CD4-positive, alpha-beta memory T cell (primary cell): ENCODE results near the gene DPH1. TPM values are rescaled to one million over a fixed set of nuclear protein-coding genes. Genes with fewer than 3 reads are reported as not detected.

Source experiments
- CTCF ChIA-PET: fragments of 350-600 bp; sonication (Branson Sonifier 250); formaldehyde crosslinking; loops from one replicate; lab custom pipeline; 2021; ENCODE audit warnings: inconsistent platforms; ENCODE audit not compliant: partially characterized antibody; lab: Charles Lee
- POLR2A ChIA-PET: fragments of 350-600 bp; sonication (Branson Sonifier 250); formaldehyde crosslinking; loops from one replicate; lab custom pipeline; 2021; ENCODE audit not compliant: partially characterized antibody; lab: Charles Lee
- DNase-seq, 5 donors: peaks; one replicate each; pipeline versions ENCODE4 v3.0.0 to v3.0.0-alpha.2; 2020 to 2022; ENCODE audit warnings: mixed read lengths in 1 of 5
- H3K27ac ChIP-seq: one replicate; pipeline ENCODE4 v1.7.0; 2013; ENCODE audit warnings: low read depth, low read length
- H3K27me3 ChIP-seq: 2 replicates; pipeline ENCODE4 v1.7.0; 2013; ENCODE audit warnings: mild to moderate bottlenecking, low read length, moderate library complexity; ENCODE audit not compliant: insufficient read depth
- H3K36me3 ChIP-seq: 2 replicates; pipeline ENCODE4 v1.7.0; 2013; ENCODE audit warnings: mild to moderate bottlenecking, low read length, moderate library complexity; ENCODE audit not compliant: insufficient read depth
- H3K4me1 ChIP-seq: 2 replicates; pipeline ENCODE4 v1.7.0; 2013; ENCODE audit warnings: mild to moderate bottlenecking, low read length, moderate library complexity; ENCODE audit not compliant: insufficient read depth
- H3K4me3 ChIP-seq, 2 donors: one replicate each; pipeline ENCODE4 v1.7.0; 2013; ENCODE audit warnings: low read length in 2 of 2, mild to moderate bottlenecking in 1 of 2
- H3K9me3 ChIP-seq, 2 donors: one replicate each; pipeline ENCODE4 v1.7.0; 2013; ENCODE audit warnings: low read length in 2 of 2, control low read depth in 1 of 2; ENCODE audit not compliant: control insufficient read depth in 1 of 2
- H3K27ac Mint-ChIP-seq, 7 donors: one replicate each; pipeline ENCODE4 v1.8.0; 2020 to 2021; ENCODE audit warnings: mixed read lengths in 7 of 7, mild to moderate bottlenecking in 6 of 7, inconsistent platforms in 3 of 7, moderate library complexity in 3 of 7
- H3K27me3 Mint-ChIP-seq, 2 donors: one replicate each; pipeline ENCODE4 v1.8.0; 2020 to 2021; ENCODE audit warnings: mixed read lengths in 2 of 2
- H3K36me3 Mint-ChIP-seq, 2 donors: one replicate each; pipeline ENCODE4 v1.8.0; 2020 to 2021; ENCODE audit warnings: mixed read lengths in 2 of 2, inconsistent platforms in 1 of 2, mild to moderate bottlenecking in 1 of 2
- H3K4me1 Mint-ChIP-seq, 4 donors: one replicate each; pipeline ENCODE4 v1.8.0; 2020 to 2021; ENCODE audit warnings: mixed read lengths in 4 of 4, mild to moderate bottlenecking in 1 of 4
- H3K4me3 Mint-ChIP-seq, 8 donors: one replicate each; pipeline ENCODE4 v1.8.0; 2020 to 2021; ENCODE audit warnings: mixed read lengths in 8 of 8, mild to moderate bottlenecking in 7 of 8, moderate library complexity in 6 of 8, inconsistent platforms in 3 of 8
- H3K9me3 Mint-ChIP-seq, 8 donors: one replicate each; pipeline ENCODE4 v1.8.0; 2020 to 2021; ENCODE audit warnings: mixed read lengths in 8 of 8, mild to moderate bottlenecking in 5 of 8, inconsistent platforms in 3 of 8, moderate library complexity in 1 of 8
- intact Hi-C: fragments of 100-400 bp; cut with micrococcal nuclease; formaldehyde crosslinking; loops from one replicate; pipeline ENCODE4 v1.15.1; 2023
- polyA plus RNA-seq, 2 donors: library from polyadenylated mRNA; unstranded; fragments of 300-500 nt; fragmentation: Illumina TruSeq; gene quantifications; one replicate each; pipeline ENCODE4 v1.2.3, GENCODE V29; 2021
- total RNA-seq, 2 experiments: library from RNA; stranded (reverse); gene quantifications; one replicate each; pipeline ENCODE4 v1.2.3, GENCODE V29; 2021

DPH1 gene
- total and polyA plus RNA-seq, 4 experiments from 2014 or later: 30.8 to 95.8 (median 58.2) TPM

DNA sequence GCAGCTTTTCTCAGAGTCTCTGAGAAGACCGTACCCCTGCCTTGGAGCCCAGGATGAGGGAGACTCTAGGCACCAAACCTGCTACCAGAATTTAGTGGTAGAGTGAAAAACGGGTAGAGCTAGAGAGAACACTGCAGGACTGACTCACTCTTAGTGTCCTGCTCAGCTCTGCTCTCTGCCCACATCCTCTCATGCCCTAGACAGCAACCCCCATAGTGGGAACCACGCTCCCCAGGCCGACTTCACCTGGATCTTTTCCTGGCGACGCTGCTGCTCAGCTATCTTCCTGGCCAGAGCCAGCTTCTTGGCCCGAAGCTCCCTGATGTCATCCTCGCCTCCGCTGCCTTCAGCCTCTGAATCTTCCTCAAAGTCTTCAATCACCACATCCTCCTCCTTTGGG lies 51.6 kb downstream of the DPH1 start:
- Histone ChIP-seq H3K9me3 (no peaks in the 10 kb centered on the region), H3K36me3 (peaks cover 33% of the 10 kb centered on the region), H3K4me1 (peaks cover 7% of the 10 kb centered on the region), H3K27me3 (no peaks in the 10 kb centered on the region), H3K4me3 (no peak overlapping the region), H3K27ac (no peak overlapping the region)
- Mint-ChIP-seq H3K4me1 (peaks cover 2 to 16% (median 15%) of the 10 kb centered on the region in 4 donors), H3K36me3 (peaks cover 62 to 79% of the 10 kb centered on the region in 2 donors), H3K27me3 (peaks cover 0 to 1% of the 10 kb centered on the region in 2 donors), H3K27ac (peak overlapping the region in 4 of 7 donors; percentile 22 to 70 (median 50)), H3K4me3 (peak overlapping the region in 1 of 8 donors; percentile 35), H3K9me3 (no peaks in the 10 kb centered on the region)
- intact Hi-C loops: loop anchor here (10.0 kb wide), 1 partner anchor 63 kb away; no protein-coding TSS in a partner anchor
- ChIA-PET POLR2A (interaction anchor here (0.8 to 1.7 kb wide), 2 partner anchors 133 to 163 kb away, joined by 3 to 5 read pairs; no protein-coding TSS in a partner anchor), CTCF (interaction anchor here (2.2 to 2.7 kb wide), 2 partner anchors 23 to 163 kb away, joined by 5 to 10 read pairs; no protein-coding TSS in a partner anchor)
- DNase-seq: no peak

DNA sequence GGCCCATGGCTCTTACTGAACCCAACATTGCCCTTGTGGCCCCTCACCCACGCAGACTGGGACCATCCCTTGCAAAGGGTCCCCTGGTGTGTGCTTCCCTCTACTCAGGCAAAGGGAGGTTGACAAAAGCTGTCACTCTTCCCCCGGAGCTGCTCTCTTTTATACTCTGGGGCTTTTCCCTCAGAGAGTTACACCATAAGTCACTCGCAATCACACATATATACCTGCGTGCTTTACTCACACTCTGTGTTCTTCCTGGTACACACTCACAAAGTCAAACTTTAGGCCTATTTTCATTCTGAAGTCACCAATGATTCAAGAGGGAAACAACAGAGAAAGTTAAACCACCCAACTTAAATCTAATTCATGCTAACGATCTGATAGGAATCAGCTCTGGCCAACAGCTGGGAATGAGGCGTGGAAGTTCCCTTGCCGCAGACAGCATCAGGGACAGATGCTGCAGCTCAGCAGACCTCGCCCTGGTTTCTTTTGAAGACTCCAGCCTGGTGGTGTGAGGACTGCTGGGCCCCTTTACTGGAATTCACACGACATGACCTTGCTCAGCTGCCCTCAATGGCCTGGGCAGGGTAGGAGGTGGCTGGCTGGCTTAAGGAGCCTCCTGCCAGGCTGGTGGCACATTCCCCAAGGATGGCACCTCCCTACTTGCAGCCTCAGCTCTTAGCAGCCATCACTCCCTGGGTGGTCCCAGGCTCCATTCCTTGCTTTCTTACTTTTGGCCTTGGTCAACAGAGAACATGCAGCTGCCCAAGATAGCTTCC lies 52.2 kb downstream of the DPH1 start:
- peaks cover 7 to 23% (median 20%) of the 10 kb centered on the region in 4 donors for H3K4me1 Mint-ChIP-seq
- POLR2A ChIA-PET: interaction anchor here (0.8 to 1.7 kb wide), 2 partner anchors 11 to 162 kb away, joined by 3 to 5 read pairs; no protein-coding TSS in a partner anchor
- peak overlapping the region in 1 of 8 donors; percentile 35 for H3K4me3 Mint-ChIP-seq

DNA sequence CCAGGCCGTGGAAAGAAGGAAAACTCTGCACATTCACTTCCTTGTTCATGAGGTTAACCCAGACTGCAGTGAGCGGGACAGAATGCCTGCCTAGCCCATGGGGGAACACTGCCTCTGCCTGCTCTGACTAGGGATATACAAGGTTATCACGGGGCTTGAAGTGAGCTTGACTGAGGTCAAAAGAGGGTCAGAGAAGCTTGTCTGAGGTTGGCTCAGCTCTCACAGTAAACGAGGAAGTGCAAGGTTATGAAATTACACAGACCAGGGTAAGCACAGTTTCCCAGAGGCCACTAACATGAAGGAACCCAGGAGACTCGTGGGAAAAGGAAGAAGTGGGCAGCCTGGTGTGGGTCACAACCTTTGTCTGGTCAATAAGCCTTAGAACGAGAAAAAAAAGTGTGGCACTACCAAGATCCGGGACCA lies 53.7 kb downstream of the DPH1 start:
- CTCF ChIA-PET: interaction anchor here (1.0 to 2.7 kb wide), 3 partner anchors 7 to 161 kb away, joined by 3 to 10 read pairs (median 3); no protein-coding TSS in a partner anchor
- Histone ChIP-seq H3K4me1 (peaks cover 27% of the 10 kb centered on the region), H3K27ac (no peak overlapping the region), H3K27me3 (no peaks in the 10 kb centered on the region), H3K4me3 (no peak overlapping the region), H3K36me3 (peaks cover 22% of the 10 kb centered on the region), H3K9me3 (no peaks in the 10 kb centered on the region)
- Mint-ChIP-seq H3K9me3 (no peaks in the 10 kb centered on the region), H3K36me3 (peaks cover 49 to 61% of the 10 kb centered on the region in 2 donors), H3K4me1 (peaks cover 21 to 37% (median 32%) of the 10 kb centered on the region in 4 donors), H3K27me3 (peaks cover 0 to 1% of the 10 kb centered on the region in 2 donors), H3K27ac (peak overlapping the region in 3 of 7 donors; percentile 44 to 61 (median 52)), H3K4me3 (no peak overlapping the region)
- POLR2A ChIA-PET: interaction anchor here (1.1 kb wide), 1 partner anchor 170 kb away, joined by 3 read pairs; no protein-coding TSS in a partner anchor
- intact Hi-C loops: loop anchor here (10.0 kb wide), 1 partner anchor 61 kb away; no protein-coding TSS in a partner anchor
- DNase-seq: no peak

More for the DNA sequence above, 52.2 kb downstream of the DPH1 start:
- Mint-ChIP-seq H3K27ac (peak overlapping the region in 5 of 7 donors; percentile 14 to 70 (median 45)), H3K36me3 (peaks cover 58 to 72% of the 10 kb centered on the region in 2 donors), H3K9me3 (no peaks in the 10 kb centered on the region), H3K27me3 (peaks cover 0 to 1% of the 10 kb centered on the region in 2 donors)
- Histone ChIP-seq H3K9me3 (no peaks in the 10 kb centered on the region), H3K27me3 (no peaks in the 10 kb centered on the region), H3K4me1 (peaks cover 13% of the 10 kb centered on the region), H3K4me3 (no peak overlapping the region), H3K27ac (no peak overlapping the region), H3K36me3 (peaks cover 31% of the 10 kb centered on the region)
- CTCF ChIA-PET: interaction anchor here (1.0 to 2.7 kb wide), 3 partner anchors 9 to 162 kb away, joined by 3 to 10 read pairs (median 5); no protein-coding TSS in a partner anchor
- intact Hi-C loops: loop anchor here (10.0 kb wide), 1 partner anchor 63 kb away; no protein-coding TSS in a partner anchor
- no peak for DNase-seq

DNA sequence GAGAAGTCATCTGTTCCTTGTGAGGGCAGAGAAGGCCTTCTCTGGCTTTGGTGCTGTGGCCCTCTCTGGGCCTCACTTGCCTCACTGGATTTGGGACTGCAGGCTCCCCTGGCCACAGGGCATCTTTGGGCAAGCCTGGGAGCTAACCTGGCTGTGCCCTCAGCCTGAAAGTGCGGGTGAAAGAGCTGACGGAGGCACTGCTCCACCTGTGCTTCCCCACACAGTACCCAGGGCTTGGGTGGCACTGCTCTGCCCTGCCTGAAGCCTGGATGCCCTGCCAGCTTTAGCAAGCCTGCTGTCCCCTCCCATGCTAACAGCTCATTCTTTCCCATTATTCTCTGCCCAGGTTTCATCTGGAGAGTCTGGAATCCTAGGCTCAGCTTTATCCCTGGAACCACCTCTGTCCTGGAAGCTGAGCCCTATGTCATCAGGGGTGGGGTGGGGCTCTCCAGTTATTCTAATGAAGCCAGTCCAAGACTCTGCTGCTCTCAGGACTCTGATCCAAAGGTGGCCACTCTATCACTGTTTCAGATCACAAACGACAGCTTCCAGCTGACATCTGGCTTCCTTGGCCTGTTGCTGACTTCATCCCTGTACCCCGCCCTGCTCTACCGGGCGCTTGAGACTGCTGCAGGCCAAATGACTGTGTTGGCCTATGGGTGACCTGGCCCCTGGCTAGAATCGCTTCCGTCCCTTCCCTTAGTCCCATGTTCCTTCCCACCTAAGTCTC lies 54.2 kb downstream of the DPH1 start:
- no peak for DNase-seq
- no peak overlapping the region for H3K4me3 ChIP-seq
- Mint-ChIP-seq H3K9me3 (no peaks in the 10 kb centered on the region), H3K36me3 (peaks cover 45 to 56% of the 10 kb centered on the region in 2 donors), H3K27me3 (no peaks in the 10 kb centered on the region), H3K4me3 (peak overlapping the region in 1 of 8 donors; percentile 20), H3K27ac (peak overlapping the region in 2 of 7 donors; percentile 25 to 60), H3K4me1 (peaks cover 26 to 43% (median 37%) of the 10 kb centered on the region in 4 donors)
- H3K27me3 ChIP-seq: no peaks in the 10 kb centered on the region
- intact Hi-C loops: loop anchor here (10.0 kb wide), 1 partner anchor 61 kb away; no protein-coding TSS in a partner anchor
- POLR2A ChIA-PET: interaction anchor here (1.1 kb wide), 1 partner anchor 170 kb away, joined by 3 read pairs; no protein-coding TSS in a partner anchor
- CTCF ChIA-PET: interaction anchor here (1.3 to 2.7 kb wide), 3 partner anchors 26 to 161 kb away, joined by 3 to 10 read pairs (median 3); partner anchors contain the start of gene HIC1
- peaks cover 33% of the 10 kb centered on the region for H3K4me1 ChIP-seq
- H3K36me3 ChIP-seq: peaks cover 22% of the 10 kb centered on the region
- no peaks in the 10 kb centered on the region for H3K9me3 ChIP-seq
- no peak overlapping the region for H3K27ac ChIP-seq

DNA sequence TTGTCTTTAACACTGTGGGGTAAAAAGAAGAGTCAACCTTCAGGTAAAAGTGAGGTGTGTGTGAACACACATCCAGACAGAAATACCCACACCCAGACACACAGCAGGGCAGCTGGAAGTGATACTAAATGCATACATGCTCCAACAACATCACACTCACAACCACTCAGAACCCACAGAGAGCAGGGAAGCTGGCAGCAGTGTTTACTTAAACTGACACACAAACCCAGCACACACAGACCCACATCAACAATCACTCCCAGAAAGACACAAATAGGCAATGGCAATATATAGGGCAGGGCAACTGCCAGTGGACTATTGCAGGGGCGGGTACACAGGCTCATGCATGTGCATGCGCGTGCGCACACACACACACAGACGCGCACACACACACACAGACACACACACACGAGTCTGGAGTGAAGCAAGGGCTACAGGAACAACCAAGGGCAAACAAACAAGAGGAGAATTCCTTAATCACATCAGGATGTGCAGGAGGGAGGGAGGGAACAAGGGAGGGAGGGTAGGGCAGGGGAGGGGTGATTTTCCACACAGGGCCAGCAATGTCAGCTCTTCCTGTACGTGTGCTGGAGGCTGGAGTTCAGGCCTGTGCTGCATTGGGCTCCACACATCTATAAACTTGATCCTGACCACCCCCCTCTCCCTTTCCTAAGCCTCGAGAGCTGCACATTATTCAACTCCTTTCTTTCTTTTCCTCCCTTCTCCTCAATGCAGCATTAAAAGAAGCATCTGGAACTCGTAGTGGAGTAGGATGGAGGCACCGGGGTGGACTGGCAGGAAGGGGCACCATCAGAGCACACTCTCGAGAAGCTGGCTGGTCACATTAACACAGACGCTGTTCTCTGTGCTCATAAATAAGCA lies 55.1 kb downstream of the DPH1 start:
- peaks cover 44 to 49% of the 10 kb centered on the region in 2 donors for H3K36me3 Mint-ChIP-seq
- no peak overlapping the region for H3K27ac ChIP-seq

DNA sequence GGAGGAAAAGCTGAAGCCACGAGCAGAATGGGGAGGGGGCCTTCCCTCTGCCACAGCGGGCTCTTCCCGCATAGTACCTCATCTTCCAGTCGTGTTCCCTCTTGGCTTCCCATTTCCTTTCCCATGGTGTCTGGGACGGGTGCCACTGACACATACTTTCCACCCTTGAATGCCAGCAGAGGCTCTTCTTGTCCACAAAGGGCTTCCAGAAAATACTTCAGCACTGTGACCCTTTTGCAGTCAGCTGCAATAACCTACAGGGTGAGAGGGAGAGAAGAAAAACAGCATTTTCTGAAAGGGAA lies 55.6 kb downstream of the DPH1 start:
- Histone ChIP-seq H3K9me3 (no peaks in the 10 kb centered on the region), H3K27ac (no peak overlapping the region), H3K4me1 (peaks cover 44% of the 10 kb centered on the region), H3K36me3 (peaks cover 22% of the 10 kb centered on the region), H3K4me3 (no peak overlapping the region), H3K27me3 (no peaks in the 10 kb centered on the region)
- intact Hi-C loops: loop anchor here (10.0 kb wide), 1 partner anchor 59 kb away; no protein-coding TSS in a partner anchor
- H3K4me3 Mint-ChIP-seq: no peak overlapping the region
- peak overlapping the region in 2 of 7 donors; percentile 41 to 60 for H3K27ac Mint-ChIP-seq
- H3K4me1 Mint-ChIP-seq: peaks cover 35 to 57% (median 49%) of the 10 kb centered on the region in 4 donors
- ChIA-PET POLR2A (no interaction called here), CTCF (no interaction called here)
- peaks cover 0 to 1% (median 0%) of the 10 kb centered on the region in 8 donors for H3K9me3 Mint-ChIP-seq
- peaks cover 43 to 44% of the 10 kb centered on the region in 2 donors for H3K36me3 Mint-ChIP-seq
- DNase-seq: no peak
- H3K27me3 Mint-ChIP-seq: no peaks in the 10 kb centered on the region

More for the DNA sequence above, 55.1 kb downstream of the DPH1 start:
- Histone ChIP-seq H3K4me3 (no peak overlapping the region), H3K4me1 (peaks cover 38% of the 10 kb centered on the region), H3K9me3 (no peaks in the 10 kb centered on the region), H3K36me3 (peaks cover 22% of the 10 kb centered on the region), H3K27me3 (no peaks in the 10 kb centered on the region)
- H3K27ac Mint-ChIP-seq: peak overlapping the region in 3 of 7 donors; percentile 25 to 42 (median 37)
- POLR2A ChIA-PET: interaction anchor here (1.1 kb wide), 1 partner anchor 169 kb away, joined by 3 read pairs; no protein-coding TSS in a partner anchor
- peaks cover 31 to 51% (median 43%) of the 10 kb centered on the region in 4 donors for H3K4me1 Mint-ChIP-seq
- CTCF ChIA-PET: interaction anchor here (1.3 to 1.5 kb wide), 2 partner anchors 31 to 160 kb away, joined by 3 read pairs; partner anchors contain the start of gene HIC1
- intact Hi-C loops: loop anchor here (10.0 kb wide), 1 partner anchor 60 kb away; no protein-coding TSS in a partner anchor
- H3K9me3 Mint-ChIP-seq: peaks cover 0 to 1% (median 0%) of the 10 kb centered on the region in 8 donors
- H3K4me3 Mint-ChIP-seq: peak overlapping the region in 2 of 8 donors; percentile 20 to 50
- no peak for DNase-seq
- H3K27me3 Mint-ChIP-seq: no peaks in the 10 kb centered on the region
